NB4 (cell line): ENCODE results near the gene ZNF783.
"Not testable (repeated sequence)": the region's sequence is repeated elsewhere in the genome, so short reads cannot be mapped to it uniquely, and the experiment has no call there.

Experiments
- CTCF ChIP-seq: IDR thresholded peaks from one replicate; pipeline ENCODE4 v1.5.1; 2012; ENCODE audit warnings: low read depth, low read length
- MAX ChIP-seq: IDR thresholded peaks from 2 replicates; pipeline ENCODE4 v1.6.1; 2011; ENCODE audit warnings: low read depth, low read length
- MYC ChIP-seq: IDR thresholded peaks from 2 replicates; pipeline ENCODE4 v1.6.1; 2011; ENCODE audit warnings: low read depth, low read length
- POLR2A ChIP-seq: IDR thresholded peaks from 2 replicates; pipeline ENCODE4 v1.6.1; 2011; ENCODE audit warnings: mild to moderate bottlenecking; ENCODE audit not compliant: insufficient read length; ENCODE audit errors: extremely low read depth

- TF ChIP-seq POLR2A, CTCF, MAX, MYC: not testable (repeated sequence)
These were observed 10.5 kb upstream of the ZNF783 start for GRCh38 chr7:149251518-149251917.
